ENCODE measurements around the gene BRAF. TPM values are rescaled to one million over a fixed set of nuclear protein-coding genes. Genes with fewer than 3 reads are reported as not detected.

The BRAF gene
- total and polyA plus RNA-seq, 2 of the 8 experiments (the other 6 are each of a cell fraction or from before 2014, with no cell fraction given), result 11.4 to 32.6 TPM

DNA sequence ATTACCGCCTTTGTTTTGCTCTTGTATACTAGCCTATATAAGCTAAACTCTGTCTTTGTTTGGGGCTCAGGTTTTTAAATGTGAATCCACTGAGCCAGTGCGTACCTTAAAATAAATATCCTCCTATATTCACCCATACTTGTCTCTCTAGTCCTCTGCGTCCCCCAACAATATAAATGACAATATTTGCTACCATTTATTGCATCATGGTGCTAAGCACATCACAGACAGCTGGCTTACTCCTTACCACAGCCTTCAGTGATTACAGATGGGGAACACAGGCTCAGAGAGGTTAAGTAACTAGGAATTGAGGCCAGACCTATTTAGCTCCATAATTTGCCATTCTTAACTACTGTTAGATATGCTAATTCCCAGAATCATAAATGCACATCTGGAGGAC, 255.4 kb downstream of the BRAF start:
- ChIA-PET CTCF (ENCODE audit: partially characterized antibody) (interaction anchor here (0.6 to 2.0 kb wide), 9 partner anchors 9 to 562 kb away, joined by 3 to 6 read pairs (median 5); no protein-coding TSS in a partner anchor), POLR2A (ENCODE audit: partially characterized antibody) (interaction anchor here (1.7 kb wide), 1 partner anchor 12 kb away, joined by 4 read pairs; no protein-coding TSS in a partner anchor)
- Histone ChIP-seq H2BK120ac (replicated peaks; ENCODE audit: low read depth, low read length) (no peak overlapping the region), H4K20me1 (replicated peaks in 1 of 2; ENCODE audit: control insufficient read depth in 1 of 2, insufficient read depth in 2 of 2, low read length in 2 of 2) (no peaks in the 10 kb centered on the region), H4K5ac (ENCODE audit: insufficient read length, low read depth, low read length) (no peak overlapping the region), H3K23me2 (ENCODE audit: low read depth, low read length) (peaks cover 5% of the 10 kb centered on the region; the same call in 1 of the 2 replicates), H3K36me3 (ENCODE audit: control insufficient read depth in 2 of 4, insufficient read depth in 4 of 4, low read length in 3 of 4) (no peaks in the 10 kb centered on the region), H4K8ac (ENCODE audit: extremely low read depth, insufficient read depth, low read length) (no peak overlapping the region), H3K4me3 (ENCODE audit: extremely low read depth in 1 of 4, insufficient read depth in 2 of 4, low read depth in 3 of 4, low read length in 4 of 4) (no peak overlapping the region), H3K79me2 (ENCODE audit: control insufficient read depth in 1 of 2, insufficient read depth in 2 of 2, low read length in 2 of 2) (no peaks in the 10 kb centered on the region), H3K27ac (ENCODE audit: low read depth, low read length) (no peak overlapping the region), H4K91ac (replicated peaks; ENCODE audit: insufficient read length, low read length) (no peak overlapping the region), H2AFZ (ENCODE audit: low read length) (no peak overlapping the region), H3K4me2 (ENCODE audit: insufficient read depth in 1 of 2, low read depth in 2 of 2, low read length in 2 of 2) (no peak overlapping the region), H3K9me3 (ENCODE audit: insufficient read depth in 2 of 2, low read depth in 1 of 2, low read length in 1 of 2) (no peaks in the 10 kb centered on the region), H3K14ac (ENCODE audit: insufficient read length) (no peak overlapping the region), H2BK20ac (ENCODE audit: low read length) (no peak overlapping the region), H2BK15ac (ENCODE audit: low read length) (no peak overlapping the region), H3K23ac (ENCODE audit: insufficient read length) (no peak overlapping the region), H3K9ac (replicated peaks in 1 of 4; ENCODE audit: extremely low read depth in 1 of 4, low read depth in 3 of 4, low read length in 3 of 4) (no peak overlapping the region), H3K27me3 (replicated peaks in 1 of 4; ENCODE audit: control insufficient read depth in 3 of 4, extremely low read depth in 1 of 4, insufficient read depth in 3 of 4, low read length in 3 of 4) (peaks cover 0 to 7% (median 2%) of the 10 kb centered on the region in 4 experiments; a peak in 3 of 7 replicates), H2AK5ac (ENCODE audit: low read depth, low read length) (no peak overlapping the region), H3K79me1 (ENCODE audit: low read depth, low read length) (no peaks in the 10 kb centered on the region), H2BK12ac (ENCODE audit: low read depth, low read length) (no peak overlapping the region), H3K4me1 (replicated peaks in 1 of 4; ENCODE audit: control insufficient read depth in 3 of 4, insufficient read depth in 4 of 4, low read length in 3 of 4) (peaks cover 0 to 6% (median 2%) of the 10 kb centered on the region in 4 experiments; a peak in 5 of 7 replicates), H3K4ac (replicated peaks; ENCODE audit: insufficient read length, low read depth, low read length) (no peak overlapping the region), H2BK5ac (ENCODE audit: low read depth, low read length) (no peak overlapping the region), H3K56ac (replicated peaks; ENCODE audit: insufficient read length, low read depth, low read length) (no peak overlapping the region), H3K18ac (ENCODE audit: extremely low read depth, low read length) (no peak overlapping the region)
- DNase-seq (ENCODE audit: low read depth in 1 of 2, low spot score in 2 of 2) (no peak), FAIRE-seq (no peak)
- 94 to 100% methylated on average over 1 to 3 of the region's 3 CpGs for WGBS, 2 experiments (ENCODE audit: extremely low coverage in 1 of 2, insufficient coverage in 1 of 2, insufficient read length in 1 of 2, insufficient replicate concordance in 2 of 2, low coverage in 1 of 2, low lambda C conversion rate in 2 of 2, missing lambda C conversion rate in 1 of 2)
- TF ChIP-seq ASH2L (IDR thresholded peaks at IDR 0.05; ENCODE audit: low read length) (no peak), POLR2A (IDR thresholded peaks at IDR 0.05; ENCODE audit: control extremely low read depth in 1 of 2, low read depth in 2 of 2, low read length in 2 of 2) (no peak), GABPA (IDR thresholded peaks at IDR 0.05; ENCODE audit: borderline replicate concordance, insufficient read depth, low read length) (no peak), SUZ12 (IDR thresholded peaks at IDR 0.05; ENCODE audit: low read length) (no peak), ZNF274 (IDR thresholded peaks at IDR 0.05; ENCODE audit: borderline replicate concordance, extremely low read depth, low read length) (no peak), EGR1 (IDR thresholded peaks at IDR 0.05; ENCODE audit: borderline replicate concordance, low read depth, low read length) (no peak), SIN3A (conservative IDR thresholded peaks at IDR 0.05 in 1 of 2, IDR thresholded peaks at IDR 0.05 in 1 of 2; ENCODE audit: low read depth in 1 of 2, low read length in 2 of 2) (no peak), RNF2 (IDR thresholded peaks at IDR 0.05; ENCODE audit: borderline replicate concordance, low read depth, low read length, missing control alignments, poor library complexity, severe bottlenecking) (no peak), BCL11A (IDR thresholded peaks at IDR 0.05; ENCODE audit: low read depth in 2 of 2, low read length in 2 of 2) (no peak), RFX5 (IDR thresholded peaks at IDR 0.05; ENCODE audit: borderline replicate concordance, low read depth, low read length) (no peak), TAF1 (IDR thresholded peaks at IDR 0.05; ENCODE audit: low read depth, low read length) (no peak), HDAC2 (IDR thresholded peaks at IDR 0.05; ENCODE audit: borderline replicate concordance in 1 of 2, low read depth in 2 of 2, low read length in 2 of 2) (no peak)
- TF ChIP-seq, protein P1, sequence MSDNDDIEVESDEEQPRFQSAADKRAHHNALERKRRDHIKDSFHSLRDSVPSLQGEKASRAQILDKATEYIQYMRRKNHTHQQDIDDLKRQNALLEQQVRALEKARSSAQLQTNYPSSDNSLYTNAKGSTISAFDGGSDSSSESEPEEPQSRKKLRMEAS (IDR thresholded peaks at IDR 0.05), result no peak
